IPS DF 6.9 (cell line): ENCODE data around the gene CUL3.

ENCODE experiments used
- DNase-seq: peaks from one replicate; pipeline ENCODE4 v3.0.0-alpha.2; 2013; ENCODE audit warnings: low read depth, low spot score
- H3K27ac ChIP-seq: one replicate; pipeline ENCODE4 v1.5.1; 2013; ENCODE audit warnings: low read length, control low read depth
- H3K27me3 ChIP-seq: 2 replicates; pipeline ENCODE4 v1.6.1; 2013; ENCODE audit warnings: mild to moderate bottlenecking, low read length; ENCODE audit not compliant: control insufficient read depth, insufficient read depth
- H3K36me3 ChIP-seq: 2 replicates; pipeline ENCODE4 v1.6.1; 2013; ENCODE audit warnings: low read length; ENCODE audit not compliant: control insufficient read depth, insufficient read depth
- H3K4me1 ChIP-seq: 2 replicates; pipeline ENCODE4 v1.6.1; 2013; ENCODE audit warnings: low read length; ENCODE audit not compliant: control insufficient read depth, insufficient read depth
- H3K4me3 ChIP-seq: 2 replicates; pipeline ENCODE4 v1.5.1; 2013; ENCODE audit warnings: mild to moderate bottlenecking, low read length
- H3K9me3 ChIP-seq: 2 replicates; pipeline ENCODE4 v1.6.1; 2013; ENCODE audit warnings: low read length, inconsistent platforms; ENCODE audit not compliant: control insufficient read depth, insufficient read depth
- WGBS: extraction: QIAGEN DNeasy Blood & Tissue Kit; methylation state at CpG from one replicate; pipeline ENCODE4 v1.1.7; 2013; ENCODE audit warnings: mixed read lengths, missing lambda C conversion rate; ENCODE audit not compliant: insufficient read length, insufficient coverage; 5-methylcytosine and 5-hydroxymethylcytosine counted together

Gene CUL3

DNA sequence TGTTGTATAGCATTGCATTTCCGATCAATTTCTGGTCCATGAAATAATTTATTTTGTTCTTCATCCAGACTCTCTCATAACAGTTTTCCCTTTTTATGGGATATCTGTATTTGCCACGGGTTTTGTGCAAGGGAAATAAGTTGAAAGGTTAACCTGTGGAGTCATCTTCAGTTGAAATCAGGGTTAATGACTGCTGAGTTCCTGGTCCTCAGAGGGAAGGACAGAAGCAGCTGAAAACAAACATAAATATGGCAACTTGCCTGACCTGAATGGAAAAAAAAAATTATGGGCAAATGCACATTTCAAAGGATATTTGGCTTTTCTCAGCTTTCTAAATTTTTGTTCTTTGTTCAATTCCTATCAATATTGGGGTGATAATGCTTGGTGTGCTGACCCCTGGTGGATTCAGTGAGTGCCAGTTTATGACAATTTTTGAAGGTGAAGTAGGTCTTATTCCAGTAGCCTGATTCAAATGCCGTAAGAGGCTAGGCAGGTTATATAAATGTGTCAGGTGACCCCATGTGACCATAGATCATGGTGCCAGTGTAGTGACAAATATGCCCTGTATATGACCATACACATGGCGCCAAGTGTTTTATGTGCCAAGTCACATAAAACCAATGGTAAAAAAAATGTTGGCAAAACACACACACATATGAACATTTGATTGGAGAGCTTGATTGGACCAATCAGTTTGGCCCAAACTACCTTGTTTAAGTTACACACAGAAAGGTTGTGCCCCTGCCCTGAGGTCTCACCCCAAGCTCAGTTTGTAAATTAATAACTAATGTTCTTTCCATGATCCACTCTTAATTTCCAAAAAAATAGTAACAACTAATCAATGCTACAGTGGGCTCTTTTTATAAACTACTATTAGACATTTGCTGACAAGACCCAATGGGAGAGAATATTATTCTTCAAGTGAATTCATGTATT is 135.7 kb downstream of the CUL3 start:
- no peaks in the 10 kb centered on the region for H3K27me3 ChIP-seq
- DNase-seq: no peak
- no peaks in the 10 kb centered on the region for H3K4me1 ChIP-seq
- no peak overlapping the region for H3K27ac ChIP-seq
- no peaks in the 10 kb centered on the region for H3K36me3 ChIP-seq
- no peak overlapping the region for H3K4me3 ChIP-seq
- no peaks in the 10 kb centered on the region for H3K9me3 ChIP-seq
- WGBS: no CpG with 5 or more reads among the region's 4 CpGs

DNA sequence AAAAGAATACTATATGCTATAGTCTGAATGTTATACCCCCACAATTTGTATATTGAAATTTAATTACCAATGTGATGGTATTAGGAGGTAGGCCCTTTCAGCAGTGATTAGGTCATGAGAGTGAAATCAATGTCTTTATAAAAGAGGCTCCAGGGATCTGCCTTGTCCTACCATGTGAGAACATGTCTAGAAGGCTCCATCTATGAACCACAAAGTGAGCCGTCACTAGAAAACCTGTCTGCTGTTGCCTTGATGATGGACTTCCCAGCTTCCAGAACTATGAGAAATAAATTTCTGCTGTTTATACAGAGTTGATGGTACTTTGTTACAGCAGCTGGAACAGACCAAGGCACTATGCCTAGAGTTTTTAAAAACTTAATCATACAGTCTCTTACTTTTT is 136.9 kb downstream of the CUL3 start:
- Histone ChIP-seq H3K27ac (no peak overlapping the region), H3K9me3 (no peaks in the 10 kb centered on the region), H3K4me1 (no peaks in the 10 kb centered on the region), H3K27me3 (no peaks in the 10 kb centered on the region), H3K4me3 (no peak overlapping the region), H3K36me3 (no peaks in the 10 kb centered on the region)
- no peak for DNase-seq
- no CpG with 5 or more reads among the region's 1 CpG for WGBS

DNA sequence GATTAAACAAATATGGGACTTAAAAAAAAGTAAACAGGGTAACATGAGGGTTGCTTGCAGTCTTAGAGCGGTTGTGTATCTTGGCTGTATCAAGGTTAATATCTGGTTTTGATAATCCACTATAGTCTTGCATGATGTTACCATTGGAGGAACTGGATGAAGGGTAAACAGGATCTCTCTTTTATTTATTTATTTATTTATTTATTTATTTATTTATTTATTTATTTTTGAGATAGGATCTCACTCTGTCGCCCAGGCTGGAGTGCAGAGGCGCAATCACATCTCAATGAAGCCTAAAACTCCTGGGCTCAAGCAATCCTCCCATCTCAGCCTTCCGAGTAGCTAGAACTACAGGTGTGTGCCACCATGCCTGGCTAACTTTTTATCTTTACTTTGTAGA is 140.4 kb downstream of the CUL3 start:
- Histone ChIP-seq H3K36me3 (no peaks in the 10 kb centered on the region), H3K27ac (no peak overlapping the region), H3K9me3 (no peaks in the 10 kb centered on the region), H3K4me3 (no peak overlapping the region), H3K27me3 (no peaks in the 10 kb centered on the region), H3K4me1 (no peaks in the 10 kb centered on the region)
- DNase-seq: no peak
- WGBS: no CpG with 5 or more reads among the region's 4 CpGs

DNA sequence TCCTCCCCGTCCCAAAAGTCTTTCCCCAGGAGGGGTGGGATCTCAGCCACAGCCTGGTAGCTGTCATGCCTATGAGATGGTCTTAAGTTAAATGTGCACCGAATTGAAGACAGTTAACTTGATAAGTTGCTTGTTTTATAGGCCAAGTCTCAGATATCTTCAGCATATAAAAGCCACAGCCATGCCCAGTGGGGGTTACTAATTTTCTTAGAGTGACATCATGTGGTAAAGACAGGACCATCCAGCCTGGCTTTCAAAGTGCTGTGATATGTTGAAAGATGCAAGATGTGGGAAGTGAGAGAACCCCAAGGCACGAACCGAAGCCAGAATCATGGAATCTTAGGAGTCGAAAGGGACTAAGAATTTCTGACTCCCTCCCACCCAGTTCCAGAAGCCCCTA is 141.1 kb downstream of the CUL3 start:
- Histone ChIP-seq H3K36me3 (no peaks in the 10 kb centered on the region), H3K27ac (no peak overlapping the region), H3K4me1 (no peaks in the 10 kb centered on the region), H3K9me3 (no peaks in the 10 kb centered on the region), H3K4me3 (no peak overlapping the region), H3K27me3 (no peaks in the 10 kb centered on the region)
- no CpG with 5 or more reads among the region's 5 CpGs for WGBS
- no peak for DNase-seq

DNA sequence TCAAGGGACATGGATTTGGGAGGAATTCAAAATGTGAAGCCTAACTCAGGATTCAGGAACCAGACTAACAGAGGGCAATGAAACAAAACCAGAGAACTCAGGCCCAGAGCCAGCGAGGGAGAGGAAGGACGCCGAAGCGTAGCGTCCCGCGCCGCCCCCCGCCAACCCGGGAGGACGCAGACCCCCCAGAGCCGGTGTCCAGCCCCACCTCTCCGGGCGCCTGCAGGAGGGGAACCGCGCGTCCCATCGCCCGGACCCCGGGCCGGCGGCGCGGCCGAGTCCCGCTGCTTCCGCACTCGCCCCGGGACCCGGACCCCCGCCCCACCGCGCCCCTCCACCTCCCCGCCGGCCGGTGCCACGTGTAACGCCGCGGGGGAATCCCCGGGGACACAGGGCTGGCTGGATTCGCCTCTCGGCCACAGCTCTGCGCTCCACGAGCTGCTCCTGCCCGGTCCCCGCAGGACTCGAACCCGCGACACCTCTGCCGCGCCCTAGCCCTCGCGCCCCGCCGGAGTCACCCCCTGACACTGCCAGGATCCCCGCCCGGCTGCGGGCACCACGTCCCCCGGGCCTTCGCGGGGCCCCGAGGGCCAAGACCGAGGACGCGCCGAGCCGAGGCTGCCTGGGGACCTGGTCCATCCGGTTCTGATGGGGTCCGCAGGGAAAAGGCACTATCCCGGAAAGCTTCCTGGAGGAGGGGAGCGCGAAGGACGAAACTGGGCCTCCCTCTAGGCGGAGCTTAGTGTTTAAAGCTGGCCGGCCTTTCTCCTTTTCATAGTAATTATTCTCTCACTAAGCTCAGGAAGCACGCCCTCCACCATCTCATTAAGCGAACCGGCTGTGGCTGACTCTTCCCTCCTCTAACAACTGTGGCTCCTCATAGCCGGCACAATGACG is 142.8 kb downstream of the CUL3 start:
- WGBS: no CpG with 5 or more reads among the region's 82 CpGs
- Histone ChIP-seq H3K36me3 (no peaks in the 10 kb centered on the region), H3K27me3 (no peaks in the 10 kb centered on the region), H3K9me3 (no peaks in the 10 kb centered on the region), H3K4me3 (no peak overlapping the region), H3K27ac (no peak overlapping the region), H3K4me1 (no peaks in the 10 kb centered on the region)
- DNase-seq: no peak

DNA sequence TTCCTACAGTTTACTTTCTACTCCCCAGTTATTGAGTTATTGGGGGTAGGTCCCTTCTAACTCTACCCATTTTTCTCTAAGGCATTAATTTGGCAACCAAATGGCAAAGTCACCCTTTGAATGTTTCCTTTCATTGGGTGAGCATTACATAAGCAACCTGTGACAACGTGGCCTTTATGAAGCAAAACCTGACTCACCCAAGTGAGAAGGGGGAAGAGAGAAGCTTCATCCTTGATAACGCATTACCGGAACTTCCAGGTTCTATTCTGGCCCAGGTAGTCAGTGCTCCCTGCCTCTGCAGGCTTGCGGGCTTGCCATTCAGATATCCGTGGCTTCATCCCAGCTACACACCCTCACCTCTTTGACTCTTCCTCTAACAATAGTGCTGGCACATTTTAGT is 144.2 kb downstream of the CUL3 start:
- no peaks in the 10 kb centered on the region for H3K27me3 ChIP-seq
- no peaks in the 10 kb centered on the region for H3K9me3 ChIP-seq
- WGBS: no CpG with 5 or more reads among the region's 5 CpGs
- DNase-seq: no peak
- H3K4me1 ChIP-seq: no peaks in the 10 kb centered on the region
- no peak overlapping the region for H3K4me3 ChIP-seq
- H3K27ac ChIP-seq: no peak overlapping the region
- H3K36me3 ChIP-seq: no peaks in the 10 kb centered on the region

DNA sequence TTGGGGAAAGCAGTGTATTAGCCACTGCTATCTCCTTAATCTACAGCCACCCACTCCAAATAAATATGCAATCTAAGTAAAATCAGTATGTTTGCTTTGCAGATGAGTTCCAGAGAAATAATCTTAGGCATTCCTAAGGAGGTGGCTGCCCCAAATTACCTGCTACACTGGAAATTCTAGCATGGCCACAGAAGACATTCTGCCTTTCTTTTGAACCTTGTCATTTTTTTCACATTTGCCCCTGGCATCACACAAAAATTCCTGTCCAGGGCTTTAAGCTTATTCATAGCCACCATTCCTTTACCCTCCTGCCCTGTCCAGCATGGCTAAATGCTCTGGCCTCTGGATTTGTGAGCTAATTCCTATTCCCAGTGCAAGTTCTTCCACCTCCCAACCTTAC is 146.4 kb downstream of the CUL3 start:
- Histone ChIP-seq H3K27ac (no peak overlapping the region), H3K9me3 (no peaks in the 10 kb centered on the region), H3K4me1 (no peaks in the 10 kb centered on the region), H3K4me3 (no peak overlapping the region), H3K36me3 (no peaks in the 10 kb centered on the region), H3K27me3 (no peaks in the 10 kb centered on the region)
- no peak for DNase-seq

DNA sequence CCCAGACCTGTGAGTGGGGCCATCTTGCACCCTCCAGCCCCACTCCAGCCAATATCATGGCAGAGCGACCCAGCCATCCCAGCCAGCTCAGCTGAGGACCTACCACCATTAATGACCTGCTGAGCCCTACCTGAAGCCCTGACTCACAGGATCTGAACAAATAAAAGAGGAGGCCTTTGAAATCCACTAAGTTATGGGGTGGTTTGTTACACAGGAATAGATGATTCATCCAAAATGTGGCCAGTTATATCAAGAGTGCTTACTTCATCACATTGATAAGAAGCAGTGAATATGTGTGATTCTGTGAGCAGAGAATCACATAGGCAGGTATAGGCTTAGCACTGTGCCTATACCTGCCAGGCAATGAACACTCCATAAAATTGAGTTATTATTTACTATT is 148.5 kb downstream of the CUL3 start:
- Histone ChIP-seq H3K9me3 (no peaks in the 10 kb centered on the region), H3K36me3 (no peaks in the 10 kb centered on the region), H3K27me3 (no peaks in the 10 kb centered on the region), H3K27ac (no peak overlapping the region), H3K4me3 (no peak overlapping the region), H3K4me1 (no peaks in the 10 kb centered on the region)
- DNase-seq: no peak
- WGBS: no CpG with 5 or more reads among the region's 1 CpG

DNA sequence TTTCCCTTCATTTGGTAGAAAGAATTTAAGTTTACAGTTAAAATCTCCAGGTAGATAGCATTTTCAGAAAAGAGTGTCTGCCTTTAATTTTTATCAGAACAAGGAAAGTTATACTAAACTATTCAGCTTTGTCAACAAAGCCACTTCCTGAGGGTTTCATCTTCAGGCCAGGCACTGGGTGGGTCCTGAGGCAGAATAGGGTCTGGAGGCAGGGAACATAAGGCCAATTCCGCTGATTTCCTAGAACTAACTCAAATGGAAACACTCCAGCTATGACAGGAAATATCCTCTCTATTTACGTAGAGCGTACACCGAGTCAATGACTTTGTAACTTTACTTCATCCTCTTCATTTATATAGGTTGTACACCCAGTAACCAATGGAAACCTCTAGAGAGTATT is 150.5 kb downstream of the CUL3 start:
- H3K4me3 ChIP-seq: no peak overlapping the region
- H3K4me1 ChIP-seq: no peaks in the 10 kb centered on the region
- no peaks in the 10 kb centered on the region; the same call in 1 of the 2 replicates for H3K36me3 ChIP-seq
- DNase-seq: no peak
- no CpG with 5 or more reads among the region's 4 CpGs for WGBS
- H3K27me3 ChIP-seq: no peaks in the 10 kb centered on the region
- H3K27ac ChIP-seq: no peak overlapping the region
- H3K9me3 ChIP-seq: no peaks in the 10 kb centered on the region

DNA sequence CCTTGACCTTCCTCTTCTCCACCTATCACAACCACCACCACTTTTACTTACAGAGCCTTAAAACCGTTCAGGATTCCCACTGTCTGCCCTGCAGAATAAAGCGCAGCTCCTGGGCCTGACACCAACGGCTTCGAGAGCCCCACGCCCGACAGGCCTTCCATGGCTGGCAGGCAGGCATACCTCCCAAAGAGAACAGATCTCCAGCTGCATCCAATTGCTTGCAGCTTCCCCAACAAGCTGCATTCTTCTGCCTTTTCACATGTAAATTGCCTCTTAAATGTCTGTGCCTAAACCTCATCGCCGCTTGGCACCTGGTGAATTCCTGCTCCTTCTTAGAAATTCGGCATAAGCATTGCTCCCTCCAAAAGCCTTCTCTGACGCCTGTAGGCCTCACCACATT is 151.7 kb downstream of the CUL3 start:
- no peaks in the 10 kb centered on the region; the same call in 1 of the 2 replicates for H3K36me3 ChIP-seq
- no peaks in the 10 kb centered on the region for H3K27me3 ChIP-seq
- peak; percentile 91 for DNase-seq
- no peak overlapping the region for H3K4me3 ChIP-seq
- H3K4me1 ChIP-seq: no peaks in the 10 kb centered on the region
- H3K27ac ChIP-seq: no peak overlapping the region
- H3K9me3 ChIP-seq: no peaks in the 10 kb centered on the region
- no CpG with 5 or more reads among the region's 10 CpGs for WGBS
